ENCODE results near the gene LRP1.

The LRP1 gene

GRCh38 chr12:57181561-57182155 is 53.4 kb downstream of the LRP1 start:
- no peaks in the 10 kb centered on the region for H3K27me3 ChIP-seq (ENCODE audit: low read depth, low read length)
- H3K36me3 ChIP-seq (ENCODE audit: control insufficient read depth in 1 of 2, insufficient read depth in 2 of 2, low read length in 2 of 2), result peaks cover 76 to 90% of the 10 kb centered on the region in 2 donors
- no peaks in the 10 kb centered on the region for H3K4me1 ChIP-seq (ENCODE audit: control insufficient read depth in 1 of 2, insufficient read depth in 2 of 2, low read length in 2 of 2)
- no peak overlapping the region for H3K27ac ChIP-seq (ENCODE audit: low read length)
- no peak overlapping the region for H3K4me3 ChIP-seq (ENCODE audit: low read depth in 1 of 2, low read length in 2 of 2)
- H3K9me3 ChIP-seq (ENCODE audit: control insufficient read depth in 1 of 2, low read length in 2 of 2), result no peaks in the 10 kb centered on the region

GRCh38 chr12:57182918-57183575 is 54.8 kb downstream of the LRP1 start:
- Histone ChIP-seq H3K9me3 (ENCODE audit: control insufficient read depth in 1 of 2, low read length in 2 of 2) (no peaks in the 10 kb centered on the region), H3K4me1 (ENCODE audit: control insufficient read depth in 1 of 2, insufficient read depth in 2 of 2, low read length in 2 of 2) (no peaks in the 10 kb centered on the region), H3K36me3 (ENCODE audit: control insufficient read depth in 1 of 2, insufficient read depth in 2 of 2, low read length in 2 of 2) (peaks cover 77 to 90% of the 10 kb centered on the region in 2 donors), H3K27ac (ENCODE audit: low read length) (no peak overlapping the region), H3K4me3 (ENCODE audit: low read depth in 1 of 2, low read length in 2 of 2) (no peak overlapping the region), H3K27me3 (ENCODE audit: low read depth, low read length) (no peaks in the 10 kb centered on the region)

- no peaks in the 10 kb centered on the region for H3K9me3 ChIP-seq (ENCODE audit: control insufficient read depth in 1 of 2, low read length in 2 of 2)
- peaks cover 74 to 90% of the 10 kb centered on the region in 2 donors for H3K36me3 ChIP-seq (ENCODE audit: control insufficient read depth in 1 of 2, insufficient read depth in 2 of 2, low read length in 2 of 2)
- H3K27ac ChIP-seq (ENCODE audit: low read length), result no peak overlapping the region
- no peaks in the 10 kb centered on the region for H3K27me3 ChIP-seq (ENCODE audit: low read depth, low read length)
- no peak overlapping the region for H3K4me3 ChIP-seq (ENCODE audit: low read depth in 1 of 2, low read length in 2 of 2)
- H3K4me1 ChIP-seq (ENCODE audit: control insufficient read depth in 1 of 2, insufficient read depth in 2 of 2, low read length in 2 of 2), result no peaks in the 10 kb centered on the region
Measured at GRCh38 chr12:57183939-57184725, 55.8 kb downstream of the LRP1 start.

DNA sequence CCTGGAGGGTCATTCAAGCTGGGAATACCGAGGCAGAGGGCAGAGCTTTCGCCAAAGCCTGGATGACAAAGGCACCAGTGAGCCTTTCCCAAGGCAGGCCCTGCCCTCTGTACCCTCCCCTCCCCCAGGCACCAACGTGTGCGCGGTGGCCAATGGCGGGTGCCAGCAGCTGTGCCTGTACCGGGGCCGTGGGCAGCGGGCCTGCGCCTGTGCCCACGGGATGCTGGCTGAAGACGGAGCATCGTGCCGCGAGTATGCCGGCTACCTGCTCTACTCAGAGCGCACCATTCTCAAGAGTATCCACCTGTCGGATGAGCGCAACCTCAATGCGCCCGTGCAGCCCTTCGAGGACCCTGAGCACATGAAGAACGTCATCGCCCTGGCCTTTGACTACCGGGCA is 57.1 kb downstream of the LRP1 start:
- Histone ChIP-seq H3K4me3 (ENCODE audit: low read depth in 1 of 2, low read length in 2 of 2) (no peak overlapping the region), H3K4me1 (ENCODE audit: control insufficient read depth in 1 of 2, insufficient read depth in 2 of 2, low read length in 2 of 2) (peaks cover 0 to 7% of the 10 kb centered on the region in 2 donors), H3K9me3 (ENCODE audit: control insufficient read depth in 1 of 2, low read length in 2 of 2) (no peaks in the 10 kb centered on the region), H3K27ac (ENCODE audit: low read length) (no peak overlapping the region), H3K27me3 (ENCODE audit: low read depth, low read length) (no peaks in the 10 kb centered on the region), H3K36me3 (ENCODE audit: control insufficient read depth in 1 of 2, insufficient read depth in 2 of 2, low read length in 2 of 2) (peaks cover 67 to 87% of the 10 kb centered on the region in 2 donors)

- no peaks in the 10 kb centered on the region for H3K27me3 ChIP-seq (ENCODE audit: low read depth, low read length)
Measured at GRCh38 chr12:57185906-57186508, 57.7 kb downstream of the LRP1 start.

GRCh38 chr12:57187222-57188089 is 59.2 kb downstream of the LRP1 start:
- Histone ChIP-seq H3K27ac (ENCODE audit: low read length) (no peak overlapping the region), H3K4me3 (ENCODE audit: low read depth in 1 of 2, low read length in 2 of 2) (no peak overlapping the region), H3K36me3 (ENCODE audit: control insufficient read depth in 1 of 2, insufficient read depth in 2 of 2, low read length in 2 of 2) (peaks cover 70 to 90% of the 10 kb centered on the region in 2 donors), H3K4me1 (ENCODE audit: control insufficient read depth in 1 of 2, insufficient read depth in 2 of 2, low read length in 2 of 2) (peaks cover 0 to 10% of the 10 kb centered on the region in 2 donors), H3K27me3 (ENCODE audit: low read depth, low read length) (no peaks in the 10 kb centered on the region), H3K9me3 (ENCODE audit: control insufficient read depth in 1 of 2, low read length in 2 of 2) (no peaks in the 10 kb centered on the region)

More at GRCh38 chr12:57185906-57186508, 57.7 kb downstream of the LRP1 start:
- Histone ChIP-seq H3K4me3 (ENCODE audit: low read depth in 1 of 2, low read length in 2 of 2) (no peak overlapping the region), H3K36me3 (ENCODE audit: control insufficient read depth in 1 of 2, insufficient read depth in 2 of 2, low read length in 2 of 2) (peaks cover 66 to 87% of the 10 kb centered on the region in 2 donors), H3K4me1 (ENCODE audit: control insufficient read depth in 1 of 2, insufficient read depth in 2 of 2, low read length in 2 of 2) (peaks cover 0 to 10% of the 10 kb centered on the region in 2 donors), H3K27ac (ENCODE audit: low read length) (no peak overlapping the region), H3K9me3 (ENCODE audit: control insufficient read depth in 1 of 2, low read length in 2 of 2) (no peaks in the 10 kb centered on the region)

DNA sequence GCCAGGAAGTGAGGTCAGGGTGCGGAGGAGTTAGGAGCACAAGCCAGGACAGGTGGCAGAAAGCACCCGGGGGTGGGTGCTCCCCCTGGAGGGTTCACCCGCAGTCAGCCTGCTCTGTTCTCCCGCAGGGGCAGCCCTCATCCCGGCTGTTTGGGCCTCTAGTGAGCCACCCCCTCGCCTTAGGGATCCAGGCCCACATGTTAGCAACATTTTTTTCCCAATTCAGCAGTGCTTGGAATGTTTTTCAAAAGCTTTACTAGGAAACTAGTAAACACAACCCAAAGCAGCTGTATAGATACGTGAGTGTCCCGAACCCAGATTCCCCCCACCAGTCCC is 59.8 kb downstream of the LRP1 start:
- no peak overlapping the region for H3K27ac ChIP-seq (ENCODE audit: low read length)
- peaks cover 76 to 96% of the 10 kb centered on the region in 2 donors for H3K36me3 ChIP-seq (ENCODE audit: control insufficient read depth in 1 of 2, insufficient read depth in 2 of 2, low read length in 2 of 2)
- H3K9me3 ChIP-seq (ENCODE audit: control insufficient read depth in 1 of 2, low read length in 2 of 2), result no peaks in the 10 kb centered on the region

DNA sequence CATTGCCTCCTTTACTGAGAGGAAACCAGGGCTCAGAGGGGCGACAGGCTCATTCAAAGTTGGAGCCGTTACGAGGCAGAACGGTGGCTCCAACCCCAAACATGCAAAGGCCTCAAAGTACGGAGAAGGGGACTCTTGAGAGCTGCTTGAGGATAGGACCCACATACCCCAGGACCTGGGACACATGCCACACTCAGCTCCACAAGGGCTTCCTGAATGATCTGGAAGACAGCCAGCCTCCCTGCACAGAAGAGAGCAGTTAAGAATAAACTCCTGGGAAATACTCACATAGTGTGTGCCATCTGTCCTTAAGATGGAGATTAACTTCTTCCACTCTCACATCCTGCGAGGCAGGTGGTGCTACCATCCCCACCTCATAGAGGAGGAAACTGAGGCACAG is 61.8 kb downstream of the LRP1 start:
- peaks cover 71 to 96% of the 10 kb centered on the region in 2 donors for H3K36me3 ChIP-seq (ENCODE audit: control insufficient read depth in 1 of 2, insufficient read depth in 2 of 2, low read length in 2 of 2)
- H3K4me3 ChIP-seq (ENCODE audit: low read depth in 1 of 2, low read length in 2 of 2), result no peak overlapping the region
- no peaks in the 10 kb centered on the region for H3K27me3 ChIP-seq (ENCODE audit: low read depth, low read length)
- H3K27ac ChIP-seq (ENCODE audit: low read length), result no peak overlapping the region
- H3K4me1 ChIP-seq (ENCODE audit: control insufficient read depth in 1 of 2, insufficient read depth in 2 of 2, low read length in 2 of 2), result peaks cover 0 to 10% of the 10 kb centered on the region in 2 donors
- no peaks in the 10 kb centered on the region for H3K9me3 ChIP-seq (ENCODE audit: control insufficient read depth in 1 of 2, low read length in 2 of 2)

More for the DNA sequence above, 59.8 kb downstream of the LRP1 start:
- Histone ChIP-seq H3K4me1 (ENCODE audit: control insufficient read depth in 1 of 2, insufficient read depth in 2 of 2, low read length in 2 of 2) (peaks cover 0 to 10% of the 10 kb centered on the region in 2 donors), H3K4me3 (ENCODE audit: low read depth in 1 of 2, low read length in 2 of 2) (no peak overlapping the region), H3K27me3 (ENCODE audit: low read depth, low read length) (no peaks in the 10 kb centered on the region)

DNA sequence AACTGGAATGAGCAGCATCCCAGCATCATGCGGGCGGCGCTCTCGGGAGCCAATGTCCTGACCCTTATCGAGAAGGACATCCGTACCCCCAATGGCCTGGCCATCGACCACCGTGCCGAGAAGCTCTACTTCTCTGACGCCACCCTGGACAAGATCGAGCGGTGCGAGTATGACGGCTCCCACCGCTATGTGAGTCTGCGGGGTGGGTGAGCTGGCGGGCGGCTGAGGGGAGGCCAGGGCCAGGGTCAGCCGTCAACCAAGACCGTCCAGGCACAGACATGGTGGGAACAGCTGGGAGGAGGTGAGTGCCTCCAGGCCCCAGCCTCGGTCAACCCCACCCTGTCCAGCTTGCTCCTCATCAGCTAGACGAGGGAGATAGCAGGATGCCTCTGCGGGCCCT is 62.5 kb downstream of the LRP1 start:
- Histone ChIP-seq H3K27ac (ENCODE audit: low read length) (no peak overlapping the region), H3K9me3 (ENCODE audit: control insufficient read depth in 1 of 2, low read length in 2 of 2) (no peaks in the 10 kb centered on the region), H3K4me3 (ENCODE audit: low read depth in 1 of 2, low read length in 2 of 2) (no peak overlapping the region), H3K27me3 (ENCODE audit: low read depth, low read length) (no peaks in the 10 kb centered on the region), H3K4me1 (ENCODE audit: control insufficient read depth in 1 of 2, insufficient read depth in 2 of 2, low read length in 2 of 2) (peaks cover 0 to 10% of the 10 kb centered on the region in 2 donors), H3K36me3 (ENCODE audit: control insufficient read depth in 1 of 2, insufficient read depth in 2 of 2, low read length in 2 of 2) (peaks cover 74 to 96% of the 10 kb centered on the region in 2 donors)

DNA sequence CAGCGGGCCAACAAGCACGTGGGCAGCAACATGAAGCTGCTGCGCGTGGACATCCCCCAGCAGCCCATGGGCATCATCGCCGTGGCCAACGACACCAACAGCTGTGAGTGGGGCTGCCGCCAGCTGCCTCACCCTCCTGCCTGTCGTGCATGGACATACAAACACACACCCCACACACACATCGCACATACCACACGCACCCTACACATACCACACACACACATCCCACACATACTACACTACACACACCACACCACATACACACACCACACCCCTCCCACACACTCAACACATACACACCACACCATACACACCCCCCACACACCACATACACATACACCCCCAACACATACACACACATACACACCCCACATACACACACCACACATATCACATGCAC is 63.1 kb downstream of the LRP1 start:
- peaks cover 0 to 14% of the 10 kb centered on the region in 2 donors for H3K4me1 ChIP-seq (ENCODE audit: control insufficient read depth in 1 of 2, insufficient read depth in 2 of 2, low read length in 2 of 2)
- no peaks in the 10 kb centered on the region for H3K27me3 ChIP-seq (ENCODE audit: low read depth, low read length)
- H3K9me3 ChIP-seq (ENCODE audit: control insufficient read depth in 1 of 2, low read length in 2 of 2), result no peaks in the 10 kb centered on the region
- no peak overlapping the region for H3K4me3 ChIP-seq (ENCODE audit: low read depth in 1 of 2, low read length in 2 of 2)
- peaks cover 74 to 96% of the 10 kb centered on the region in 2 donors for H3K36me3 ChIP-seq (ENCODE audit: control insufficient read depth in 1 of 2, insufficient read depth in 2 of 2, low read length in 2 of 2)
- H3K27ac ChIP-seq (ENCODE audit: low read length), result no peak overlapping the region
